GM18951 (cell line): Measurements from ENCODE around the gene DRICH1.
"Not testable (repeated sequence)": the region's sequence is repeated elsewhere in the genome, so short reads cannot be mapped to it uniquely, and the experiment has no call there.

ENCODE experiments used
- POLR2A ChIP-seq: IDR thresholded peaks from 4 replicates; pipeline ENCODE4 v1.6.1; 2011; ENCODE audit warnings: mild to moderate bottlenecking; ENCODE audit not compliant: insufficient read length, insufficient read depth; ENCODE audit errors: extremely low read depth
- in situ Hi-C: fragments of 300-500 bp; cut with MboI; formaldehyde crosslinking; loops from one replicate; pipeline ENCODE4 v1.12.0; 2022; ENCODE audit warnings: low sequenced_read_pairs, mixed read lengths, inconsistent platforms; ENCODE audit not compliant: unreplicated experiment

Gene DRICH1

GRCh38 chr22:23591846-23592245 lies 40.3 kb downstream of the DRICH1 start:
- no peak for TF ChIP-seq POLR2A
- in situ Hi-C loops = no loop called here

GRCh38 chr22:23591201-23591791 lies 40.8 kb downstream of the DRICH1 start:
- in situ Hi-C loops = no loop called here
- no peak for TF ChIP-seq POLR2A

GRCh38 chr22:23583836-23584235 lies 48.3 kb downstream of the DRICH1 start:
- TF ChIP-seq POLR2A = no peak
- in situ Hi-C loops = no loop called here

GRCh38 chr22:23583153-23583552 lies 49.0 kb downstream of the DRICH1 start:
- no peak for TF ChIP-seq POLR2A
- in situ Hi-C loops = no loop called here

GRCh38 chr22:23581260-23581650 lies 50.9 kb downstream of the DRICH1 start:
- TF ChIP-seq POLR2A = no peak
- in situ Hi-C loops = no loop called here

- in situ Hi-C loops = no loop called here
- TF ChIP-seq POLR2A = no peak
These were observed 51.4 kb downstream of the DRICH1 start for GRCh38 chr22:23580576-23581259.

- in situ Hi-C loops = no loop called here
- TF ChIP-seq POLR2A = no peak
These were observed 52.1 kb downstream of the DRICH1 start, which contains the start of gene IGLL1 for GRCh38 chr22:23579870-23580575. TSS of gene IGLL1 (minus strand) at chr22:23580290. CDS start at chr22:23580190, 100 bp downstream.

GRCh38 chr22:23579280-23579679 lies 52.8 kb downstream of the DRICH1 start:
- TF ChIP-seq POLR2A = no peak
- in situ Hi-C loops = no loop called here

GRCh38 chr22:23578306-23578705 lies 53.8 kb downstream of the DRICH1 start:
- no peak for TF ChIP-seq POLR2A
- in situ Hi-C loops = no loop called here

GRCh38 chr22:23576681-23577080 lies 55.4 kb downstream of the DRICH1 start:
- in situ Hi-C loops = no loop called here
- TF ChIP-seq POLR2A = no peak

- TF ChIP-seq POLR2A = no peak
- in situ Hi-C loops = no loop called here
These were observed 56.5 kb downstream of the DRICH1 start for GRCh38 chr22:23575601-23576000.

- in situ Hi-C loops = no loop called here
- no peak for TF ChIP-seq POLR2A
These were observed 57.2 kb downstream of the DRICH1 start for GRCh38 chr22:23574877-23575276.

GRCh38 chr22:23574371-23574811 lies 57.7 kb downstream of the DRICH1 start:
- in situ Hi-C loops = no loop called here

GRCh38 chr22:23573701-23574235 lies 58.4 kb downstream of the DRICH1 start:
- in situ Hi-C loops = not testable (repeated sequence)

More at GRCh38 chr22:23574371-23574811, 57.7 kb downstream of the DRICH1 start:
- TF ChIP-seq POLR2A = no peak

GRCh38 chr22:23573106-23573505 lies 59.0 kb downstream of the DRICH1 start:
- in situ Hi-C loops = not testable (repeated sequence)
